Liver (tissue), 9 donors: ENCODE results near the gene SOX5. TPM values are rescaled to one million over a fixed set of nuclear protein-coding genes. Genes with fewer than 3 reads are reported as not detected.

Experiments used
- DNase-seq: peaks from one replicate; pipeline ENCODE4 v3.0.0-alpha.2; 2017; ENCODE audit warnings: low spot score
- H3K27ac ChIP-seq, 2 donors: one replicate each; pipeline ENCODE4 v1.7.0; 2013; ENCODE audit warnings: inconsistent platforms in 2 of 2, low read length in 2 of 2, control low read depth in 1 of 2, low read depth in 1 of 2, mild to moderate bottlenecking in 1 of 2
- H3K27me3 ChIP-seq, 4 donors: one replicate each; pipeline versions ENCODE4 v1.6.1 to v1.7.0; 2013; ENCODE audit warnings: low read length in 3 of 4, inconsistent platforms in 1 of 4, mild to moderate bottlenecking in 1 of 4, moderate library complexity in 1 of 4; ENCODE audit not compliant: control insufficient read depth in 4 of 4, insufficient read depth in 4 of 4
- H3K36me3 ChIP-seq, 4 donors: one replicate each; pipeline versions ENCODE4 v1.6.1 to v1.7.0; 2013; ENCODE audit warnings: low read length in 3 of 4, mild to moderate bottlenecking in 3 of 4, low read depth in 1 of 4, moderate library complexity in 1 of 4; ENCODE audit not compliant: control insufficient read depth in 4 of 4, insufficient read depth in 3 of 4
- H3K4me1 ChIP-seq, 4 donors: one replicate each; pipeline versions ENCODE4 v1.6.1 to v1.7.0; 2013; ENCODE audit warnings: low read length in 3 of 4, mild to moderate bottlenecking in 3 of 4, moderate library complexity in 1 of 4; ENCODE audit not compliant: control insufficient read depth in 4 of 4, insufficient read depth in 4 of 4
- H3K4me3 ChIP-seq, 3 donors: one replicate each; pipeline versions ENCODE4 v1.6.1 to v1.7.0; 2013; ENCODE audit warnings: low read length in 3 of 3, control low read depth in 1 of 3, low read depth in 1 of 3, mild to moderate bottlenecking in 1 of 3
- H3K9ac ChIP-seq, 2 donors: one replicate each; pipeline ENCODE4 v1.7.0; 2013; ENCODE audit warnings: low read length in 2 of 2, mild to moderate bottlenecking in 2 of 2, moderate library complexity in 2 of 2, control low read depth in 1 of 2, low read depth in 1 of 2
- H3K9me3 ChIP-seq, 4 donors: one replicate each; pipeline versions ENCODE4 v1.6.1 to v1.7.0; 2013; ENCODE audit warnings: low read length in 3 of 4; ENCODE audit not compliant: control insufficient read depth in 4 of 4
- FOXA1 ChIP-seq: IDR thresholded peaks from 2 replicates; pipeline ENCODE4 v1.6.1; 2016; ENCODE audit warnings: antibody characterized with exemption
- FOXA2 ChIP-seq: IDR thresholded peaks from 2 replicates; pipeline ENCODE4 v1.6.1; 2016; ENCODE audit warnings: antibody characterized with exemption
- HNF4A ChIP-seq, 2 donors: conservative IDR thresholded peaks; 2 replicates each; pipeline ENCODE4 v1.6.1; 2016; ENCODE audit warnings: antibody characterized with exemption in 2 of 2, mild to moderate bottlenecking in 2 of 2
- HNF4G ChIP-seq: IDR thresholded peaks from 2 replicates; pipeline ENCODE4 v1.6.1; 2016; ENCODE audit warnings: antibody characterized with exemption
- JUND ChIP-seq, 2 donors: IDR thresholded peaks; 2 replicates each; pipeline ENCODE4 v1.6.1; 2016; ENCODE audit warnings: antibody characterized with exemption in 2 of 2
- NR2F2 ChIP-seq: IDR thresholded peaks from 2 replicates; pipeline ENCODE4 v1.6.1; 2016; ENCODE audit warnings: antibody characterized with exemption
- RAD21 ChIP-seq, 2 donors: IDR thresholded peaks; 2 replicates each; pipeline ENCODE4 v1.6.1; 2016; ENCODE audit warnings: antibody characterized with exemption in 2 of 2, mild to moderate bottlenecking in 2 of 2
- RXRA ChIP-seq, 2 donors: IDR thresholded peaks; 2 replicates each; pipeline ENCODE4 v1.6.1; 2017 to 2018; ENCODE audit warnings: antibody characterized with exemption in 2 of 2, mild to moderate bottlenecking in 1 of 2
- SP1 ChIP-seq: IDR thresholded peaks from 2 replicates; pipeline ENCODE4 v1.6.1; 2018; ENCODE audit warnings: antibody characterized with exemption, mild to moderate bottlenecking
- TAF1 ChIP-seq: conservative IDR thresholded peaks from 2 replicates; pipeline ENCODE4 v1.6.1; 2016; ENCODE audit warnings: antibody characterized with exemption, mild to moderate bottlenecking
- YY1 ChIP-seq: IDR thresholded peaks from 2 replicates; pipeline ENCODE4 v1.6.1; 2016; ENCODE audit warnings: antibody characterized with exemption, mild to moderate bottlenecking
- WGBS: extraction: QIAGEN DNeasy Blood & Tissue Kit; methylation state at CpG from one replicate; pipeline ENCODE4 v1.1.7; 2013; 5-methylcytosine and 5-hydroxymethylcytosine counted together
- polyA plus RNA-seq, 2 donors: library from polyadenylated mRNA; stranded (reverse) in 1 of 2; unstranded in 1 of 2; fragments of 200-250 nt in 1 of 2; fragments of >200 nt in 1 of 2; fragmentation: Nextera tagmentation in 1 of 2; extraction: Ambion mirVana in 1 of 2; gene quantifications; one replicate each; pipeline versions ENCODE4 v1.2.1 to v1.2.3, GENCODE V29; 2013 to 2015
- total RNA-seq, 2 donors: library from RNA; depleted of rRNA; stranded (reverse); fragments of >200 nt; gene quantifications; one replicate each; pipeline ENCODE4 v1.2.3, GENCODE V29; 2014
- TF ChIP-seq, protein P1 (sequence below): IDR thresholded peaks from 2 replicates; pipeline ENCODE4 v1.6.1; 2016; ENCODE audit warnings: antibody characterized with exemption, mild to moderate bottlenecking
- TF ChIP-seq, protein P2 (sequence below): IDR thresholded peaks from 2 replicates; pipeline ENCODE4 v1.6.1; 2016; ENCODE audit warnings: antibody characterized with exemption
- TF ChIP-seq, protein P3 (sequence below): IDR thresholded peaks from 2 replicates; pipeline ENCODE4 v1.6.1; 2016; ENCODE audit warnings: antibody characterized with exemption
- TF ChIP-seq, protein P4 (sequence below): IDR thresholded peaks from 2 replicates; pipeline ENCODE4 v1.6.1; 2016; ENCODE audit warnings: antibody characterized with exemption
- donor health status: healthy.
- donor health status: healthy.
- donor health status: healthy.
- donor health status: healthy.
- donor health status: healthy.

Gene SOX5
- total and polyA plus RNA-seq, 4 donors = 2.3 to 42.4 (median 12.3) TPM

DNA sequence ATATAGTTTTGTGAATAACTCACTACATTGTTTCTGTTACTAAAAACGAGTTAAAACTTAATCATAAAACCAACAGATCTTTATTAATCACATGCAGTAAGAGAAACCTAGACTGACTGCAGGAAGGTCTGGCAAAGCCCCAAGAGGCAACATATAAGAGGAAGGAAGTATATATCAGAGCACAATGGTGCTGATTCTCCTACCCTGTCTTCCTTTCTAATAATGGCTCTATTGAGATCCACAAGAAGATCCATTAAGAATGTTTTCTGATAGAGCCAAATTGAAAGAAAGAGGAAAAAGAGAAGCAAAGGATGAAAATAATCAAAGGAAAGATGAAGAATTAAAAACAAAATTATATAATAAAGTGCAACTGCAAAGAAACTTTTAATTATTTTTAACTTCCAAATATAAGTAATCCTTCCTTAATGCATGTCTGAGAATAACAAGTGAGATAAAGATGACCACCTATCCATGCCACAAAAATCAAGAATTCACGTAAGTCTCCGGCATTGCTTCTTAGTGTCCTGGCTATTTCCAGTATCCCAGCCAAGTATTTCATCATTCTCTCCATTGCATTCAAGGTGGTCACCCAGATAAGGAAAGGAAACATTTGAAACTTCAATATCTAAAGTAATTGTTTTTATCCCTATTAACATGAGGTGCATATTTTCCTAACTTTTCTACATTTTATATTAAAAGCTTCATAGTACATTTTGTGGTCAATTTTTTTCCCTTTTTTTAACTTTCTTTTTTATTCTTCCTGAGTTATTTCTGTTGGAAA lies 62.2 kb downstream of the SOX5 start (continued):
- no peak for TF ChIP-seq JUND (IDR thresholded peaks at IDR 0.05)
- TF ChIP-seq NR2F2 = no peak

DNA sequence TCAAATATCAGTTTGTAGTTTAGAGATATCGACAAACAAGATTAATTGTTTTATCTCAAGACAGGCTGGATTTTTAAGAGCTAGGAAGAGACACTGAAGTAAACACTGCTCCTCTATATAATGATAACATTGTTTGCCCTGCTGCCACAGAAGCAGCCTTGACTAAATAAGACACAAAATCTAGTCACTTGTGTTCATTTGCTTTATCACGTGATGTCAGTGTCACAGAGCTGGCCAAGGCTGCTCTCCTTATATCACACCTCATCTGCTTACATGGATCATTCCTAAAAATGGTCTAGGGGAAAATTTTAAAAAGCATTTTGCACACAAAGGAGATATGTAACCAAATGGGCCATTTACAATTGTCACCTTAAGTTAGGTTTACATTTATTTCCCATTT lies 64.1 kb downstream of the SOX5 start:
- Histone ChIP-seq H3K36me3 (peaks cover 0 to 6% (median under 1%) of the 10 kb centered on the region in 4 donors), H3K4me3 (no peak overlapping the region), H3K4me1 (peaks cover 0 to 5% (median 2%) of the 10 kb centered on the region in 4 donors), H3K9ac (no peak overlapping the region), H3K9me3 (no peaks in the 10 kb centered on the region), H3K27ac (no peak overlapping the region), H3K27me3 (no peaks in the 10 kb centered on the region)
- TF ChIP-seq SP1 = no peak
- TF ChIP-seq, protein P1, sequence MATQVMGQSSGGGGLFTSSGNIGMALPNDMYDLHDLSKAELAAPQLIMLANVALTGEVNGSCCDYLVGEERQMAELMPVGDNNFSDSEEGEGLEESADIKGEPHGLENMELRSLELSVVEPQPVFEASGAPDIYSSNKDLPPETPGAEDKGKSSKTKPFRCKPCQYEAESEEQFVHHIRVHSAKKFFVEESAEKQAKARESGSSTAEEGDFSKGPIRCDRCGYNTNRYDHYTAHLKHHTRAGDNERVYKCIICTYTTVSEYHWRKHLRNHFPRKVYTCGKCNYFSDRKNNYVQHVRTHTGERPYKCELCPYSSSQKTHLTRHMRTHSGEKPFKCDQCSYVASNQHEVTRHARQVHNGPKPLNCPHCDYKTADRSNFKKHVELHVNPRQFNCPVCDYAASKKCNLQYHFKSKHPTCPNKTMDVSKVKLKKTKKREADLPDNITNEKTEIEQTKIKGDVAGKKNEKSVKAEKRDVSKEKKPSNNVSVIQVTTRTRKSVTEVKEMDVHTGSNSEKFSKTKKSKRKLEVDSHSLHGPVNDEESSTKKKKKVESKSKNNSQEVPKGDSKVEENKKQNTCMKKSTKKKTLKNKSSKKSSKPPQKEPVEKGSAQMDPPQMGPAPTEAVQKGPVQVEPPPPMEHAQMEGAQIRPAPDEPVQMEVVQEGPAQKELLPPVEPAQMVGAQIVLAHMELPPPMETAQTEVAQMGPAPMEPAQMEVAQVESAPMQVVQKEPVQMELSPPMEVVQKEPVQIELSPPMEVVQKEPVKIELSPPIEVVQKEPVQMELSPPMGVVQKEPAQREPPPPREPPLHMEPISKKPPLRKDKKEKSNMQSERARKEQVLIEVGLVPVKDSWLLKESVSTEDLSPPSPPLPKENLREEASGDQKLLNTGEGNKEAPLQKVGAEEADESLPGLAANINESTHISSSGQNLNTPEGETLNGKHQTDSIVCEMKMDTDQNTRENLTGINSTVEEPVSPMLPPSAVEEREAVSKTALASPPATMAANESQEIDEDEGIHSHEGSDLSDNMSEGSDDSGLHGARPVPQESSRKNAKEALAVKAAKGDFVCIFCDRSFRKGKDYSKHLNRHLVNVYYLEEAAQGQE = no peak
- TF ChIP-seq RAD21 (IDR thresholded peaks at IDR 0.05) = no peak
- no peak for TF ChIP-seq RXRA (IDR thresholded peaks at IDR 0.05)
- TF ChIP-seq, protein P2, sequence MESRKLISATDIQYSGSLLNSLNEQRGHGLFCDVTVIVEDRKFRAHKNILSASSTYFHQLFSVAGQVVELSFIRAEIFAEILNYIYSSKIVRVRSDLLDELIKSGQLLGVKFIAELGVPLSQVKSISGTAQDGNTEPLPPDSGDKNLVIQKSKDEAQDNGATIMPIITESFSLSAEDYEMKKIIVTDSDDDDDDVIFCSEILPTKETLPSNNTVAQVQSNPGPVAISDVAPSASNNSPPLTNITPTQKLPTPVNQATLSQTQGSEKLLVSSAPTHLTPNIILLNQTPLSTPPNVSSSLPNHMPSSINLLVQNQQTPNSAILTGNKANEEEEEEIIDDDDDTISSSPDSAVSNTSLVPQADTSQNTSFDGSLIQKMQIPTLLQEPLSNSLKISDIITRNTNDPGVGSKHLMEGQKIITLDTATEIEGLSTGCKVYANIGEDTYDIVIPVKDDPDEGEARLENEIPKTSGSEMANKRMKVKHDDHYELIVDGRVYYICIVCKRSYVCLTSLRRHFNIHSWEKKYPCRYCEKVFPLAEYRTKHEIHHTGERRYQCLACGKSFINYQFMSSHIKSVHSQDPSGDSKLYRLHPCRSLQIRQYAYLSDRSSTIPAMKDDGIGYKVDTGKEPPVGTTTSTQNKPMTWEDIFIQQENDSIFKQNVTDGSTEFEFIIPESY = no peak
- no peak for TF ChIP-seq HNF4G
- no peak for TF ChIP-seq FOXA1
- no peak for TF ChIP-seq JUND (IDR thresholded peaks at IDR 0.05)
- TF ChIP-seq YY1 = no peak
- TF ChIP-seq TAF1 = no peak
- TF ChIP-seq, protein P3, sequence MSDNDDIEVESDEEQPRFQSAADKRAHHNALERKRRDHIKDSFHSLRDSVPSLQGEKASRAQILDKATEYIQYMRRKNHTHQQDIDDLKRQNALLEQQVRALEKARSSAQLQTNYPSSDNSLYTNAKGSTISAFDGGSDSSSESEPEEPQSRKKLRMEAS = no peak
- no peak for TF ChIP-seq HNF4A (conservative IDR thresholded peaks at IDR 0.05)
- TF ChIP-seq FOXA2 = no peak
- TF ChIP-seq, protein P4, sequence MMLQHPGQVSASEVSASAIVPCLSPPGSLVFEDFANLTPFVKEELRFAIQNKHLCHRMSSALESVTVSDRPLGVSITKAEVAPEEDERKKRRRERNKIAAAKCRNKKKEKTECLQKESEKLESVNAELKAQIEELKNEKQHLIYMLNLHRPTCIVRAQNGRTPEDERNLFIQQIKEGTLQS = no peak
- TF ChIP-seq NR2F2 = no peak
- DNase-seq = no peak
- whole genome bisulfite sequencing = 83% methylated on average over 2 of the region's 2 CpGs

DNA sequence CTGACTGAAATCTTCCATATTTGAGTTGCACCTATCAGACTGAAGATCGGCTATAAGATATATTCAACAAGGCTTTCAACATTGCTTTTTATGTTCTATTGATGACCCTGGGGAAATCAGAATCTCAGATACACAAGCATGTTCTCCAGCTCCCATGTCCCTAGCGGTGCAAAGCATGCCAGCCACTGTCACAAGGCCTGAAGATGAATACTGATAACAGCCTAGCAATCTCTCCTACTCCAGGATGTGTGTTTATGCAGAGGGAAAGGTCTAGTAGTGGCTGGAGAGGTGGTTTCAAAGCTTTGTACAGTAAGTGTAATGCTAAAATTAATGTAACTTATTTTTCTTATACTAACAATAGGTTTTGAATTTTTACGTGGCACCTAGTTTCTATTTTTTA lies 64.6 kb downstream of the SOX5 start:
- WGBS = 95% methylated on average over 3 of the region's 3 CpGs
- DNase-seq = no peak

More for the DNA sequence above, 64.6 kb downstream of the SOX5 start:
- no peaks in the 10 kb centered on the region for H3K9me3 ChIP-seq
- H3K36me3 ChIP-seq = peaks cover 0 to 6% (median 0%) of the 10 kb centered on the region in 4 donors
- H3K4me1 ChIP-seq = peaks cover 0 to 5% (median 2%) of the 10 kb centered on the region in 4 donors
- TF ChIP-seq FOXA2 (no peak), HNF4A (conservative IDR thresholded peaks at IDR 0.05) (no peak), TAF1 (no peak), JUND (IDR thresholded peaks at IDR 0.05) (no peak), NR2F2 (no peak), RXRA (IDR thresholded peaks at IDR 0.05) (no peak)
- H3K27ac ChIP-seq = no peak overlapping the region
- no peaks in the 10 kb centered on the region for H3K27me3 ChIP-seq
- H3K4me3 ChIP-seq = no peak overlapping the region
- no peak overlapping the region for H3K9ac ChIP-seq
